Fibroblast of lung (primary cell): Measurements from ENCODE around the gene MRPL46.

ENCODE experiments used
- CTCF ChIP-seq, 2 donors: IDR thresholded peaks in 1 of 2; conservative IDR thresholded peaks in 1 of 2; 1 replicate in 1 of 2; 2 replicates in 1 of 2; pipeline ENCODE4 v1.5.1; 2011 to 2012; ENCODE audit warnings: low read length in 2 of 2, control low read depth in 1 of 2, inconsistent platforms in 1 of 2, low read depth in 1 of 2, mild to moderate bottlenecking in 1 of 2
- EZH2 ChIP-seq: IDR thresholded peaks from 2 replicates; pipeline ENCODE4 v1.5.1; 2012; ENCODE audit warnings: low read length, control low read depth, mild to moderate bottlenecking; ENCODE audit errors: missing control alignments

DNA sequence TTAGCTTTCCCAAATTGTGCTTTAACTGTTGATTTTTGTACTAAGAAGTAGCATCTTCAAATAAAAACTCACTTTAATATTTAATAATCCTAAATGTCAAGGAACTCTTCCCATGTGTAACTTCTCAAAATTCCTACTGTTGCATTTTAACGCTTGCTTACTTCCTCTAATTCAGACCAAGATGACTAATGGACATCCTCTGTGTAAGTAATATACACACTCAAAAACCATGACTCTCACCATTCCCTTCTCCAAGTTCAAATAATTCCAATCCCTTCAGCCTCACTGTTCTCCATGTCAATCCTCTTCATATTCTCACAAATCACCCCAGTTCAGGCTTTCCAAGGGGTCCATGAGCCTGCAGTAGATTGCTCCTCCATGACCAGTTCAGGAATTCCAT, 13.0 kb downstream of the MRPL46 start:
- no peak for TF ChIP-seq CTCF (conservative IDR thresholded peaks at IDR 0.05 in 1 of 2, IDR thresholded peaks at IDR 0.05 in 1 of 2; ENCODE audit: low read depth in 1 of 2, low read length in 2 of 2)
- TF ChIP-seq EZH2: no peak
